Measurements from ENCODE around the gene CHD9NB. TPM values are rescaled to one million over a fixed set of nuclear protein-coding genes. Genes with fewer than 3 reads are reported as not detected.
"Not testable (repeated sequence)": the region's sequence is repeated elsewhere in the genome, so short reads cannot be mapped to it uniquely, and the experiment has no call there.

The CHD9NB gene
- total RNA-seq, 4 donors from 2014 or later, result 2.4 to 6.9 (median 3.2) TPM; not detected in 1

GRCh38 chr16:53057658-53058057, 5.0 kb upstream of the CHD9NB start:
- DNase-seq, result no peak
- Histone ChIP-seq H3K4me1 (peaks cover 0 to 45% (median 6%) of the 10 kb centered on the region in 4 donors), H3K27me3 (no peaks in the 10 kb centered on the region), H3K4me3 (no peak overlapping the region), H3K36me3 (no peaks in the 10 kb centered on the region), H3K27ac (peak overlapping the region in 1 of 4 donors; percentile 57), H3K9me3 (no peaks in the 10 kb centered on the region)
- TF ChIP-seq POLR2A (IDR thresholded peaks at IDR 0.05) (no peak), CTCF (IDR thresholded peaks at IDR 0.05) (no peak)

GRCh38 chr16:53056392-53056881, 3.7 kb upstream of the CHD9NB start:
- no peak for DNase-seq
- TF ChIP-seq CTCF (IDR thresholded peaks at IDR 0.05) (no peak), POLR2A (IDR thresholded peaks at IDR 0.05) (no peak)
- Histone ChIP-seq H3K4me3 (peak overlapping the region in 3 of 4 donors; percentile 60 to 73 (median 70)), H3K27ac (peak overlapping the region in 3 of 4 donors; percentile 82 to 89 (median 88)), H3K27me3 (no peaks in the 10 kb centered on the region), H3K36me3 (no peaks in the 10 kb centered on the region), H3K9me3 (no peaks in the 10 kb centered on the region), H3K4me1 (peaks cover 0 to 33% (median 6%) of the 10 kb centered on the region in 4 donors)

GRCh38 chr16:53055541-53056391, 3.1 kb upstream of the CHD9NB start:
- no peaks in the 10 kb centered on the region for H3K36me3 ChIP-seq
- peak in 2 of 3 donors; percentile 50 to 67 for DNase-seq

GRCh38 chr16:53054670-53055485, 2.2 kb upstream of the CHD9NB start, which contains the start of gene CHD9:
CHD9 (plus strand) TSS chr16:53054991; CDS start chr16:53156090, 101,099 bp downstream.
- Histone ChIP-seq H3K4me3 (peak within 1 kb of the TSS; percentile 56 to 73 (median 65)), H3K36me3 (no peaks in the 10 kb centered on the region), H3K4me1 (peaks cover 0 to 32% (median 3%) of the 10 kb centered on the region in 4 donors), H3K9me3 (no peaks in the 10 kb centered on the region), H3K27me3 (no peaks in the 10 kb centered on the region), H3K27ac (peak within 1 kb of the TSS; percentile 78 to 89 (median 85))
- DNase-seq, result peak; percentile 80 to 92 (median 91)
- TF ChIP-seq CTCF (IDR thresholded peaks at IDR 0.05) (peak; percentile 97 to 100 (median 100)), POLR2A (IDR thresholded peaks at IDR 0.05) (peak; percentile 45 to 48)

More at GRCh38 chr16:53055541-53056391, 3.1 kb upstream of the CHD9NB start:
- H3K4me3 ChIP-seq, result peak overlapping the region; percentile 56 to 73 (median 65)
- TF ChIP-seq CTCF (IDR thresholded peaks at IDR 0.05) (no peak), POLR2A (IDR thresholded peaks at IDR 0.05) (no peak)
- H3K27ac ChIP-seq, result peak overlapping the region; percentile 78 to 89 (median 85)
- H3K4me1 ChIP-seq, result peaks cover 0 to 32% (median 6%) of the 10 kb centered on the region in 4 donors
- no peaks in the 10 kb centered on the region for H3K9me3 ChIP-seq
- H3K27me3 ChIP-seq, result no peaks in the 10 kb centered on the region

- Histone ChIP-seq H3K27me3 (no peaks in the 10 kb centered on the region), H3K27ac (peak overlapping the region; percentile 78 to 89 (median 85)), H3K9me3 (no peaks in the 10 kb centered on the region), H3K36me3 (no peaks in the 10 kb centered on the region), H3K4me1 (peaks cover 0 to 37% (median 3%) of the 10 kb centered on the region in 4 donors), H3K4me3 (peak overlapping the region; percentile 56 to 73 (median 65))
- peak in 1 of 3 donors; percentile 60 for DNase-seq
- no peak for TF ChIP-seq CTCF (IDR thresholded peaks at IDR 0.05)
These were observed 1.4 kb upstream of the CHD9NB start for GRCh38 chr16:53053967-53054669.

GRCh38 chr16:53051255-53051654, 1.4 kb downstream of the CHD9NB start:
- not testable (repeated sequence) for H3K9me3 ChIP-seq, H3K27ac ChIP-seq, H3K4me3 ChIP-seq, DNase-seq, H3K27me3 ChIP-seq, H3K36me3 ChIP-seq
- peaks cover 0 to 36% (median 0%) of the 10 kb centered on the region in 4 donors for H3K4me1 ChIP-seq
